ENCODE data around the gene FAM186B.
A peak's percentile ranks its signal among the peaks of the same experiment; 100 is the strongest.
"Not testable (repeated sequence)": the region's sequence is repeated elsewhere in the genome, so short reads cannot be mapped to it uniquely, and the experiment has no call there.

FAM186B gene

GRCh38 chr12:49605539-49605938, at the start of gene FAM186B:
TSS of gene FAM186B (minus strand) at chr12:49605639. CDS start at chr12:49605477, 162 bp downstream.
- not testable (repeated sequence) for DNase-seq

- no peak for DNase-seq
Measured at GRCh38 chr12:49654715-49655114, 49.3 kb upstream of the FAM186B start.

- no peak for DNase-seq
Measured at GRCh38 chr12:49652921-49653520, 47.6 kb upstream of the FAM186B start.

GRCh38 chr12:49651855-49652254, 46.4 kb upstream of the FAM186B start:
- DNase-seq: no peak

GRCh38 chr12:49649892-49650291, 44.5 kb upstream of the FAM186B start:
- no peak for DNase-seq

- DNase-seq: no peak
Measured at GRCh38 chr12:49649445-49649844, 44.0 kb upstream of the FAM186B start.

- peak; percentile 50 for DNase-seq
Measured at GRCh38 chr12:49648712-49649003, 43.2 kb upstream of the FAM186B start.

GRCh38 chr12:49647827-49648711, 42.6 kb upstream of the FAM186B start:
- no peak for DNase-seq

GRCh38 chr12:49646871-49647654, 41.6 kb upstream of the FAM186B start:
- no peak for DNase-seq

GRCh38 chr12:49646331-49646830, 40.9 kb upstream of the FAM186B start:
- no peak for DNase-seq

- no peak for DNase-seq
Measured at GRCh38 chr12:49645146-49646039, 40.0 kb upstream of the FAM186B start.

GRCh38 chr12:49644620-49644994, 39.2 kb upstream of the FAM186B start:
- DNase-seq: peak; percentile 83

- no peak for DNase-seq
Measured at GRCh38 chr12:49643961-49644619, 38.7 kb upstream of the FAM186B start.

GRCh38 chr12:49643135-49643534, 37.7 kb upstream of the FAM186B start:
- no peak for DNase-seq

- no peak for DNase-seq
Measured at GRCh38 chr12:49642370-49642802, 36.9 kb upstream of the FAM186B start.

GRCh38 chr12:49641748-49642369, 36.4 kb upstream of the FAM186B start:
- DNase-seq: no peak

- DNase-seq: peak; percentile 64
Measured at GRCh38 chr12:49636979-49637755, 31.7 kb upstream of the FAM186B start.

- DNase-seq: peak; percentile 14
Measured at GRCh38 chr12:49636574-49636973, 31.1 kb upstream of the FAM186B start.

- no peak for DNase-seq
Measured at GRCh38 chr12:49635656-49636055, 30.2 kb upstream of the FAM186B start.

- no peak for DNase-seq
Measured at GRCh38 chr12:49635036-49635435, 29.6 kb upstream of the FAM186B start.
